Stimulated activated CD4-positive, alpha-beta T cell treated with anti-CD3 and anti-CD28 coated beads, TNF-alpha, amount 100 ng/mL, for 24 hours (primary cell): ENCODE results near the gene NVL.

Source experiments
- DNase-seq, 3 experiments: peaks; one replicate each; pipeline ENCODE4 v3.0.0-alpha.2; 2020; ENCODE audit warnings: low read depth in 3 of 3

Gene NVL

DNA sequence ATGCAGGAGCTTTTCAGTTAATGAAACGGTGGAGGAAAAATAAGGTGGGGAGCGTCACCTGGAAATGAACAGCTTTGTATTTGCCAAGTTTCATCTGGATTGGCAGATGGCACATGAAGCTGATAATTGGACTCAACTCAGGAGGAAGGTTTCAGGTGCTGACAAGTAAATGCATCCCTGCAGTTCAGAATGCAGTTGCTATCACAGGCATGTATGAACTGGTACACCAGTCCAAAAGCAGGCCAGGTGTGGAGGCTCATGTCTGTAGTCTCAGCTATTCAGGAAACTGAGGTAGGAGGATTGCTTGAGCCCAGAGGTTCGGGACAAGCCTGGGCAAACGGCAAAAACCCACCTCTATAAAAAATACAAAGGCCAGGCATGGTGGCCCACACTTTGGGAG, 131.4 kb downstream of the NVL start:
- no peak for DNase-seq

DNA sequence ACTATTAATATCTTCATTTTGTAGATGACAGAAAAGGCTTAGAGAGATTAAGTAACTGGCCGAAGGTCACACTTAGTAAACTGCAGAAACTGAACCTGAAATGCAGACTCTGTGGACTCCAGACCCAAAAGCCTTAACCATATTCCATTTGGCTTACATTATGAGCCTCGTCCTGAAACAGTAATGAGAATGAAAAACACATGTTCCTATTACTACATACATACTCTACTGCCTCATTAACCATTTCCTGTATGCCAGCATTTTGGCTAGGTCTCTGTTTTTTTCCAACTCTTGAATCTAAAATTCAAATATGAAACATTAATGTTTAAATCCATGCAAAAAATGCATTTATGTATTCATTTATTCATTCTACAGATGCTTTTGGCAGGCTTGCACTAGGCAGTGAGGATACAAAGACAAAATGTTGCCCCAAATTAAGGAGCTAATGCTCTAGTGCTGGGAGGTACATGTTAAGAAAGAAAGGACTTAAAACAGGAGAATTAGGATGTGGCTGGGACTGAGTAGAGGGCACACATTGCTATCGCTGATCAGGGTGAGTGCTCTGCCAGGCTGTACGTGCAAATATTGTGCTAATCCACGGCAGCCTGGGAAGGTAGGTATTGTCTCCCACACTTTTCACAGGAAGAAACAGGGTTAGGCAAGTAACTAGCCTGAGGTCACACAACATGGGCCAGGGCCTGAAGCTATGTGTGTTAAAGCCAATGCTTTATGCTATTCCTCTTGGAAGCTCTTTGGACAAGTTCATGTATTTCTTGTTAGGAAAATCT, 133.0 kb downstream of the NVL start:
- DNase-seq = no peak

DNA sequence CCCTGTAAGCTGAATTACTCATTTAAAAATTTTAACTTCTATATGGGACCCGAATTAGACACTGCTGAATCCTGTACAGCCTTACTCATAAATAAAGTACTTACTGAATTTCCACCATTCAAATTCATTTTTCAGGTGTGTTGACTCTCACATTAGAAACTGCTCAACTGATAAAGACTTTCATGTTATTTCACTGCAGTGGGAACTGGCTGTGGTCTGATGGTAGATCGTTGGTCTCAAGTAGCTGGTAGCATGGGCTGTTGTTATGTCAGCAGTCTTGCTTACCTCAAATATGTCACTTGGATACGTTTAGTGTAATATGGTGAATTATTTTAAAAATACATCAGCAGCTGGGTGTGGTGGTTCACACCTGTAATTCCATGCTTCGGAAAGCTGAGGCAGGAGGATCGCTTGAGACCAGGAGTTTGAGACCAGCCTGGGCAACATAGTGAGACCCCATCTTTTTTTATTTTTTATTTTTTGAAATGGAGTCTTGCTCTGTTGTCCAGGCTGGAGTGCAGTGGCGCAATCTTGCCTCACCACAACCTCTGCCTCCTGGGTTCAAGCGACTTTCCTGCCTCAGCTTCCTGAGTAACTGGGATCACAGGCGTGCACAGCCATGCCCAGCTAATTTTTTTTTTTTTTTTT, 136.5 kb downstream of the NVL start:
- DNase-seq = no peak

DNA sequence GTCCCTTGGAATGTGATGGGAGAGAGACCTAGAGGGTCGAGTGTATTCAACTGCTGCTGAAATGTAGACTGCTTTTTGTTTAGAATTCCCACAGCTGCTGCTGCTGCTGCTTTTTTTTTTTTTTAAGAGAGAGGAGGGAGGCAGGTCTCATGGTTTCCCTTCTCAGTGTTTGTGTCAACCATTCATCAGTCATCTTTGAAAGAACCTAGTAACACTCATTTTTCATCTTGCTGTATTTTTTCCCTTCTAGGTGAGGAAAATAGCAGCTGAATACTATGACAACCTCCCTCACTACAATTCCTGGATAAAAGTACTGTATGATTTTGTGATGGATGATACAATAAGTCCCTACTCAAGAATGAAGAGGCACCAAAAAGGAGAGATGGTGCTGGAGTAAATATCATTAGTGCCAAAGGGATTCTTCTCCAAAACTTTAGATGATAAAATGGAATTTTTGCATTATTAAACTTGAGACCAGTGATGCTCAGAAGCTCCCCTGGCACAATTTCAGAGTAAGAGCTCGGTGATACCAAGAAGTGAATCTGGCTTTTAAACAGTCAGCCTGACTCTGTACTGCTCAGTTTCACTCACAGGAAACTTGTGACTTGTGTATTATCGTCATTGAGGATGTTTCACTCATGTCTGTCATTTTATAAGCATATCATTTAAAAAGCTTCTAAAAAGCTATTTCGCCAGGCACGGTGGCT, 137.7 kb downstream of the NVL start:
- no peak for DNase-seq

DNA sequence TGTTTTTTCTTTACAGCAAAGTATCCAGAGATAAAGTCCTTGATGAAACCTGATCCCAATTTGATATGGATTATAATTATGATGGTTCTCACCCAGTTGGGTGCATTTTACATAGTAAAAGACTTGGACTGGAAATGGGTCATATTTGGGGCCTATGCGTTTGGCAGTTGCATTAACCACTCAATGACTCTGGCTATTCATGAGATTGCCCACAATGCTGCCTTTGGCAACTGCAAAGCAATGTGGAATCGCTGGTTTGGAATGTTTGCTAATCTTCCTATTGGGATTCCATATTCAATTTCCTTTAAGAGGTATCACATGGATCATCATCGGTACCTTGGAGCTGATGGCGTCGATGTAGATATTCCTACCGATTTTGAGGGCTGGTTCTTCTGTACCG, 140.4 kb downstream of the NVL start:
- DNase-seq = no peak

DNA sequence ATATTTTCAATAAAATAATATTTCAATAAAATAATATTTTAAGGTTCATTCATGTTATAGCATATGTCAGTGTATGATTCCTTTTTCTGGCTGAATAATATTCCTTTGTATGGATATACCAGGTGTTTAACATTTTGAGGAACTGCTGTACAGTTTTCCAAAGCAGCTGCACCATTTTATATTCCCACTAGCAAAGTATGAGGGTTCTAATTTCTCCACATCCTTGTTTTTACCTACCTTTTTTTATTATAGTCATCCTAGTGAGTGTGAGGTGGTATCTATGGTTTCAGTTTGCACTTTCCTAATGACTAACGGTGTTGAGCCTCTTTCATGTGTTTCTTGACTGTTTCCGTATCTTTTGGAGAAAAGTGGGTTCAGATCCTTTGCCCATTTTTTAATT, 141.7 kb downstream of the NVL start:
- DNase-seq = no peak

DNA sequence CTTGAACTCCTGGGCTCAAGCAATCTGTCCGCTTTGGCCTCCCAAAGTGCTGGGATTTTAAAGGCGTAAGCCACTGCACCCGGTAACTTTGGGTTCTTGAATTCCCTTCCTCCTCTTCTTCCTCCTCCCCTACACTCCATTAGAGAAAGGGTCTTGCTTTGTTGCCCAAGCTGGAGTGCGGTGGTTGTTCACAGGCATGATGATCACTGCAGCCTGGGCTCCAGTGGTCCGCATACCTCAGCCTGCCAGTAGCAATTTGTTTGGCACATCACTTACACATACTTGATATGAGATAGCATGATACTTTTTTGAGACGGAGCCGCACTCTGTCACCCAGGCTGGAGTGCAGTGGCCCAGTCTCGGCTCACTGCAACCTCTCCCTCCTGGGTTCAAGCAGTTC, 144.8 kb downstream of the NVL start:
- no peak for DNase-seq

DNA sequence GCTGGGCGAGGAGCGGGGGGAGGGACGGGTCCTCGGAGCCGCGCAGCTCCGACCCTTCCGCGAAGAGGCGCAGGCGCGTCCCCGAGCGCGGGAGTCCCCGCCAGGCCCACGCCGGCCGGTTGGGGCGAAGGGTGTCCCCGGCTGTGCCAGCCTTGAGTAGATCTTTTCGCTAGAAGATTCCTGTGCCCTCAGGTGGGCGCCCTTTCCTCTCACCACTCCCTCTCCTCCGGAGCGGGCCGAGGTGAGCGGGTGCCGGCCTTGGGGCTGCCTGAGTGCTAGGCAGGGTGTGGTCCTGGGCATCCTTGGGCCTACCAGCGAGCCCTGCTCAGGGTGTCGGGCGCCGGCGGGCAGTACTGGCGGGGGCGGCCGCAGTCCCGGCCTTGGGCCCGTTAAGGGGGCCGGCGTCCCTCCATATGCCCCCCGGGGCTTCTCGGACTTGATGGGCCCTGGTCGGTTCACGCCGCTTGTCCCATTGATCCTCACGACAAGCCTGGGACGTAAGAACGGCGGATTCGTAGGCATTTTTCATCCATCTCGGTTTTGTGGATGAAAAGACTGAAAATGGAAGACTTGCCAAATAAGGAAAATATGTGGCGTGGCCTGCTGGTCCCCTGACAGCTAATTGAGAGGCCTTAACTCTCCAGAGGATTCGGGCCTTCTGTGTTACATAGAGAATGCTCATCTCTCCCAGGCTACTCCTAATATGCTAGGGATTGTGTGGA, 146.2 kb downstream of the NVL start:
- peak; percentile 37 to 64 (median 46) for DNase-seq

DNA sequence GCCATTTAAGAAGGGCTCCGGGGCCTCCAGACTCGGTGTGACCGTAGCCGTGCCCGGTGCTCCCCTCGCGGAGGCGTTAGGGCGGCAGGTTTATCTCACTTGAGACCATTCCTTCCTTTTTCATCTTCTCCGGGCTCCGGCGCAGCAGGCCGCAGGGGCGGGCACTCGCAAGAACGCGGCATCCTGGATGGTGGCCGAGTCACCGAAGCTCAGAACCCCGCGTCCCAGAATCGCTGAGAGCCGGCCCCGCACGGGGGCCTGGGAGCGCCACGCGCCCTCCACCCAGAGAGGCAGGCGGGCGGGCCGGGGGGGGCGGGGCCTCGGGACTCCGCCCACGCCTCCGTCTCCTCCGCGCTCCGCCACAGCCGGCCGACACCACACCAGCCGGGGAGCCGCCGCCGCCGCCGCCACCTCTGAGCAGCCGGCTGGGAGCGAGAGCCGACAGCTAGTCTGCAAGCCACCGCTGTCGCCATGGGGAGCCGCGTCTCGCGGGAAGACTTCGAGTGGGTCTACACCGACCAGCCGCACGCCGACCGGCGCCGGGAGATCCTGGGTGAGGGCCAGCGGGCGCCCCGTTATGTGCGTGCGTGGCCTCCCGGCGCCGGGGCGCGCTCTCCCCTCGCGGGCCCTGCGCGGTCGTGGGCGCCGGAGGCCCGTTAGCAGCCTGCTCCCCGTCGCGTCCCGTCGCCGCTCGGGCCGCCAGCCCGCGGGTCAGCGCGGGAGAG, 146.9 kb downstream of the NVL start, which contains the start of gene DEGS1:
DEGS1 (plus strand) TSS at position 375 of the 725 bp plus-strand sequence; CDS start at position 472, 97 bp downstream.
- peak; percentile 64 to 75 (median 65) for DNase-seq

DNA sequence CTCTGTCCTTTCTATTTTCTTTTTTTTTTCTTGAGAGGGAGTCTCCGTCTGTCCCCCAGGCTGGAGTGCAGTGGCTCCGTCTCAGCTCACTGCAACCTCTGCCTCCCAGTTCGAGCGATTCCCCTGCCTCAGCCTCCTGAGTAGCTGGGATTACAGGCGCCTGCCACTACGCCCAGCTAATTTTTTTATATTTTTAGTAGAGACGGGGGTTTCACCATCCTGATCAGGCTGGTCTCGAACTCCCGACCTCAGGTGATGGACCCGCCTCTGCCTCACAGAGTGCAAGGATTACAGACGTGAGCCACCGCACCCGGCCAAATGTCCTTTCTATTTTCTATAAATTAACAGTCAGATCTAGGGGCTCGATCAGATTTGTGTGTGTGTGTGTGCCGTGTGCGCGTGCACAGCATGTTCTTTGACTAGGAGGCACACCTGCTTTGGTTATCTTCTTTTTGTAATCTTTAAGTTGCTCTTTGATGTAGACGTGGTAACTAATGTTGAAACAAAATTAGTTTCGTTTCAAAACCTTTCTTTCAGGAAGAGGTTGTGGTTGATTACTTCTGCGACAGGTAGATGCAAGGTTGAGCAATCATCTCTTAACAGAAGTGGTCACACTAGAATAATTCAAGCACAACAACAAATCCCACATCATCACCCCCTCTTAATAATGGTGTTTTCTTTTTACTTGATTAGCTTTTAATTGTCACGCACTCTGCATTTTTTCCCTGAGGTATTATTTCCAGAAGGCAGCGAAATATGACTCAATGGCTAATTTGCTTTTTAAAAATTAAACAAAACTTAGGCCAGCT, 147.7 kb downstream of the NVL start:
- DNase-seq = peak in 2 of 3 experiments; percentile 18 to 44

DNA sequence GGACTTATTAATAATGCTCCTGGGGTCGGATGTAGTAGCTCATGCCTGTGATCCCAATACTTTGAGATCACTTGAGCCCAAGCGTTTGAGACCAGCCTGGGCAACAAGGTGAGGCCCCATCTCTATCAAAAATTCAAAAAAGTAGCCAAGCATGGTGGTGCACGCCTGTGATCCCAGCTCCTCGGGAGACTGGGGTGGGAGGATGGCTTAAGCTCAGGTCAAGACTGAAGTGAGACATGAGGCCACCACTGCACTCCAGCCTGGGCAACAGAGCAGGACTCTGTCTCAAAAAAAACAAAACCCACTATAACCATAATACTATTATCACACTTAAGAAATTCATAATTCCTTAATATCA, 148.5 kb downstream of the NVL start:
- DNase-seq = no peak

DNA sequence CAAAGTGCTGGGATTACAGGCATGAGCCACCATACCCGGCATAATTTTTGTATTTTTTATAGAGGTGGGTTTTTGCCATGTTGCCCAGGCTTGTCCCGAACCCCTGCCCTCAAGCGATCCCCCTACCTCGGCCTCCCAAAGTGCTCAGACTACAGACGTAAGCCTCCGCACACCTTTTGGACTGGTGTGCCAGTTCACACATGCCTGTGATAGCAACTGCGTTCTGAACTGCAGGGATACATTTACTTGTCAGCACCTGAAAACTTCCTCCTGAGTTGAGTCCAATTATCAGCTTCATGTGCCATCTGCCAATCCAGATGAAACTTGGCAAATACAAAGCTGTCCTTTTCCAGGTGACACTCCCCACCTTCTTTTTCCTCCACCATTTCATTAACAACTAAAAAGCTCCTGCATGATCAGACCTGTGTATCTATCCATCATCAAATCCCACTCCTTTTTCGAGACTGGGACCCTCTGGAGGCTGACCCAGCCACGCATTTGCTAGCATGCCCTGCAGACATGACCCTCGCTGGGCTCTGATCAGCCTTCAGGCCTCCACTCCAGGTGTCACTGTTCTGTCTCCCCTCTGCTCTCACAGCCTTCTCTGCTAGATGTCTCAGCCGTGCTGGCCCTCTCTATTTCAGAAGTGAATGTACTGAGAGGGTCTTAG, 149.1 kb downstream of the NVL start:
- no peak for DNase-seq

DNA sequence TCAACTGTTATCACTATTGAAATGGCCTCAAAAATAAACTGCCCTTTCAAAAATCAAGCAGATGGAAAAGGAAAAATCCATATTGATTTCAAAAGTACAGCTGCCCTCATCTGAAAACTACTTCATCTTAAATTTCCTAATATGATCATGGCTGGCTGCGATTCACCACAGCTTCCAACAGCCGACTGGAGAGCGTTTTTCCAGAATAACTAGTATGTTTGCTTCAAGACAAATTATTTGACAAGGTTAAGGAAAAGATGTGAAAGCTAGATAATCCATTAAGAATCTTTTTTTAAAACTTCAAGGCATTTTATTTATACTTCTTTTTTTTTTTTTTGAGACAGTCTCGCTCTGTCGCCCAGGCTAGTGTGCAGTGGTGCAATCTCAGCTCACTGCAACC, 151.1 kb downstream of the NVL start:
- DNase-seq = no peak

DNA sequence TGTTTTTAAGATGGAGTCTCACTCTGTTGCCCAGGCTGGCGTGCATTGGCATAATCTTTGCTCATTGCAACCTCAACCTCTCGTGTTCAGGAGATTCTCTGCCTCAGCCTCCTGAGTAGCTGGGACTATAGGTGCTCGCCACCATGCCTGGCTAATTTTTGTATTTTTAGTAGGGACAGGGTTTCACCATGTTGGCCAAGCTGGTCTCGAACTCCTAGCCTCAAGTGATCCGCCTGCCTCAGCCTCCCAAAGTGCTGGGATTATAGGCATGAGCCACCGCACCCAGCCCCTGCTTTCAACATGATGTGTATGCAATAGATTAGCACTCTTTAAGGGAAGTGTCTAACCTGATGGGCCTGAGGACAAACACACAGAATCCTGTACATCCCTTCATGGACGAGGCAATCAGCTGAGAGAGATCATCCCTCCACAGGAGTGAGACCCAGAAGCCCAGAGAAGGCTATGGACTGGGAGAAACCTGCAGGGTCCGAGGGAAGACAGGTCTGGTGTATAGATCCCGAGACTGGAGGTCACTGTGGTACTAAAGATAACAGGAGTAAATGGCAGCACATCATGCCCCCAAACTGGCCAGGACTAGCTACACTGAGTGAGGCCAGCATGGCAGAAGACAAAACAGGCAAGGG, 152.5 kb downstream of the NVL start:
- no peak for DNase-seq
